ENCODE measurements around the gene HDAC1. TPM values are rescaled to one million over a fixed set of nuclear protein-coding genes. Genes with fewer than 3 reads are reported as not detected.

Gene HDAC1
- total and polyA plus RNA-seq, 2 of the 8 experiments (the other 6 are each of a cell fraction or from before 2014, with no cell fraction given) = 111 to 125 TPM

DNA sequence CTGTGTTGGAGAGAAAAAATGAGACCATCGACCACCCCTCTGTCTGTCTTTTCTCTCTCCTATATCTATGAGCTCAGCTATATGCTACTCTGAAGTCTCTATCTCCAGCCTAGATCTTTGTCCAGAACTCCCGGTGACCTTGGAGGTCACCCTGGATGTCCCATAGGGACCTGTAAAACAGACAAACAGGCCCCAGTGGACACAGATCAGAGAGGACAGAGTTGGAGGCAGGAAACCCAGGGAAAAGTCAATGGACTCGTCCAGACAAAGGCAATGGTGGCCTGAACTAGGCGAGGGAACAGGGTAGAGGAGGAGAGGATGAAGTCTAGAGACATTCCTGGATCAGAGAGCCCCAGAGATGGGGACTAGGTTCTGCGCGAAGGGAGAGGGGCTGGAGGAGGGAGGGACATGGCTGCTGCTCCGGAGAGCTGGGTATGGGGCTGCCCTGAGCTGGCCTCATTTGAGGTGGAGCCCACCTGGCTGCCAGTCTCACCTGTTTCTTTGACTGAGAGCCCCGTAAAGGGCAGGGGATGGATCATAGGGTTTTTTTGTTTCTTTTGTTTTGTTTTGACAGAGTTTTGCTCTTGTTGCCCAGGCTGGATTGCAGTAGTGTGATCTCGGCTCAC, 54.8 kb downstream of the HDAC1 start (continued):
- TF ChIP-seq, protein P1, sequence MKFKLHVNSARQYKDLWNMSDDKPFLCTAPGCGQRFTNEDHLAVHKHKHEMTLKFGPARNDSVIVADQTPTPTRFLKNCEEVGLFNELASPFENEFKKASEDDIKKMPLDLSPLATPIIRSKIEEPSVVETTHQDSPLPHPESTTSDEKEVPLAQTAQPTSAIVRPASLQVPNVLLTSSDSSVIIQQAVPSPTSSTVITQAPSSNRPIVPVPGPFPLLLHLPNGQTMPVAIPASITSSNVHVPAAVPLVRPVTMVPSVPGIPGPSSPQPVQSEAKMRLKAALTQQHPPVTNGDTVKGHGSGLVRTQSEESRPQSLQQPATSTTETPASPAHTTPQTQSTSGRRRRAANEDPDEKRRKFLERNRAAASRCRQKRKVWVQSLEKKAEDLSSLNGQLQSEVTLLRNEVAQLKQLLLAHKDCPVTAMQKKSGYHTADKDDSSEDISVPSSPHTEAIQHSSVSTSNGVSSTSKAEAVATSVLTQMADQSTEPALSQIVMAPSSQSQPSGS (IDR thresholded peaks at IDR 0.05; ENCODE audit: low read length) = no peak
- TF ChIP-seq BCL11A (IDR thresholded peaks at IDR 0.05; ENCODE audit: low read depth in 2 of 2, low read length in 2 of 2) (no peak), SP2 (IDR thresholded peaks at IDR 0.05; ENCODE audit: low read length) (no peak), BRCA1 (IDR thresholded peaks at IDR 0.05; ENCODE audit: low read depth, low read length) (no peak), SIX5 (IDR thresholded peaks at IDR 0.05; ENCODE audit: low read depth, low read length) (no peak), CREB1 (IDR thresholded peaks at IDR 0.05) (no peak), POLR2AphosphoS5 (IDR thresholded peaks at IDR 0.05; ENCODE audit: low read depth, low read length) (no peak), CBX8 (IDR thresholded peaks at IDR 0.05; ENCODE audit: borderline replicate concordance, low read depth, low read length) (no peak), KDM5A (IDR thresholded peaks at IDR 0.05; ENCODE audit: low read length) (no peak)
- TF ChIP-seq, protein P2, sequence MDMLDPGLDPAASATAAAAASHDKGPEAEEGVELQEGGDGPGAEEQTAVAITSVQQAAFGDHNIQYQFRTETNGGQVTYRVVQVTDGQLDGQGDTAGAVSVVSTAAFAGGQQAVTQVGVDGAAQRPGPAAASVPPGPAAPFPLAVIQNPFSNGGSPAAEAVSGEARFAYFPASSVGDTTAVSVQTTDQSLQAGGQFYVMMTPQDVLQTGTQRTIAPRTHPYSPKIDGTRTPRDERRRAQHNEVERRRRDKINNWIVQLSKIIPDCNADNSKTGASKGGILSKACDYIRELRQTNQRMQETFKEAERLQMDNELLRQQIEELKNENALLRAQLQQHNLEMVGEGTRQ (IDR thresholded peaks at IDR 0.05; ENCODE audit: low read length) = no peak
- TF ChIP-seq, protein P3, sequence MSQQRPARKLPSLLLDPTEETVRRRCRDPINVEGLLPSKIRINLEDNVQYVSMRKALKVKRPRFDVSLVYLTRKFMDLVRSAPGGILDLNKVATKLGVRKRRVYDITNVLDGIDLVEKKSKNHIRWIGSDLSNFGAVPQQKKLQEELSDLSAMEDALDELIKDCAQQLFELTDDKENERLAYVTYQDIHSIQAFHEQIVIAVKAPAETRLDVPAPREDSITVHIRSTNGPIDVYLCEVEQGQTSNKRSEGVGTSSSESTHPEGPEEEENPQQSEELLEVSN (IDR thresholded peaks at IDR 0.05) = no peak
